Measurements from ENCODE around the gene TSHZ3.

The TSHZ3 gene

GRCh38 chr19:31353833-31354232 lies 4.6 kb upstream of the TSHZ3 start:
- DNase-seq (ENCODE audit: low spot score), result no peak

- DNase-seq (ENCODE audit: low spot score), result no peak
Measured at GRCh38 chr19:31352782-31353651, 3.8 kb upstream of the TSHZ3 start.

GRCh38 chr19:31352296-31352781 lies 3.1 kb upstream of the TSHZ3 start:
- no peak for DNase-seq (ENCODE audit: low spot score)

- DNase-seq (ENCODE audit: low spot score), result no peak
Measured at GRCh38 chr19:31351855-31352195, 2.6 kb upstream of the TSHZ3 start.

- no peak for DNase-seq (ENCODE audit: low spot score)
Measured at GRCh38 chr19:31351056-31351854, 2.0 kb upstream of the TSHZ3 start.

- peak; percentile 9 for DNase-seq (ENCODE audit: low spot score)
Measured at GRCh38 chr19:31350693-31351055, 1.4 kb upstream of the TSHZ3 start.

- DNase-seq (ENCODE audit: low spot score), result no peak
Measured at GRCh38 chr19:31350033-31350692, 927 bp upstream of the TSHZ3 start.

GRCh38 chr19:31348481-31349159 lies 616 bp downstream of the TSHZ3 start:
- no peak for DNase-seq (ENCODE audit: low spot score)

- no peak for DNase-seq (ENCODE audit: low spot score)
Measured at GRCh38 chr19:31347828-31348392, 1.3 kb downstream of the TSHZ3 start.

- no peak for DNase-seq (ENCODE audit: low spot score)
Measured at GRCh38 chr19:31347354-31347753, 1.9 kb downstream of the TSHZ3 start.

- DNase-seq (ENCODE audit: low spot score), result no peak
Measured at GRCh38 chr19:31346184-31347059, 2.8 kb downstream of the TSHZ3 start.

- no peak for DNase-seq (ENCODE audit: low spot score)
Measured at GRCh38 chr19:31344403-31344802, 4.8 kb downstream of the TSHZ3 start.

- no peak for DNase-seq (ENCODE audit: low spot score)
Measured at GRCh38 chr19:31342926-31343325, 6.3 kb downstream of the TSHZ3 start.

- no peak for DNase-seq (ENCODE audit: low spot score)
Measured at GRCh38 chr19:31340042-31341025, 8.9 kb downstream of the TSHZ3 start.

GRCh38 chr19:31339411-31339810 lies 9.8 kb downstream of the TSHZ3 start:
- no peak for DNase-seq (ENCODE audit: low spot score)

- DNase-seq (ENCODE audit: low spot score), result no peak
Measured at GRCh38 chr19:31338069-31338776, 11.0 kb downstream of the TSHZ3 start.

GRCh38 chr19:31337008-31337914 lies 12.0 kb downstream of the TSHZ3 start:
- DNase-seq (ENCODE audit: low spot score), result no peak

GRCh38 chr19:31335716-31336115 lies 13.5 kb downstream of the TSHZ3 start:
- DNase-seq (ENCODE audit: low spot score), result no peak

Data from germinal center (tissue), 1 donor.